Measurements from ENCODE around the gene TSSK2.

- no peak for TF ChIP-seq ZNF274 (IDR thresholded peaks at IDR 0.05; ENCODE audit: low read length)
- TF ChIP-seq ZNF274 (tag by site-specific recombination; IDR thresholded peaks at IDR 0.05; ENCODE audit: borderline replicate concordance) = no peak
- TF ChIP-seq IKZF3 (tag by site-specific recombination; IDR thresholded peaks at IDR 0.05) = no peak
- TF ChIP-seq, protein P1, sequence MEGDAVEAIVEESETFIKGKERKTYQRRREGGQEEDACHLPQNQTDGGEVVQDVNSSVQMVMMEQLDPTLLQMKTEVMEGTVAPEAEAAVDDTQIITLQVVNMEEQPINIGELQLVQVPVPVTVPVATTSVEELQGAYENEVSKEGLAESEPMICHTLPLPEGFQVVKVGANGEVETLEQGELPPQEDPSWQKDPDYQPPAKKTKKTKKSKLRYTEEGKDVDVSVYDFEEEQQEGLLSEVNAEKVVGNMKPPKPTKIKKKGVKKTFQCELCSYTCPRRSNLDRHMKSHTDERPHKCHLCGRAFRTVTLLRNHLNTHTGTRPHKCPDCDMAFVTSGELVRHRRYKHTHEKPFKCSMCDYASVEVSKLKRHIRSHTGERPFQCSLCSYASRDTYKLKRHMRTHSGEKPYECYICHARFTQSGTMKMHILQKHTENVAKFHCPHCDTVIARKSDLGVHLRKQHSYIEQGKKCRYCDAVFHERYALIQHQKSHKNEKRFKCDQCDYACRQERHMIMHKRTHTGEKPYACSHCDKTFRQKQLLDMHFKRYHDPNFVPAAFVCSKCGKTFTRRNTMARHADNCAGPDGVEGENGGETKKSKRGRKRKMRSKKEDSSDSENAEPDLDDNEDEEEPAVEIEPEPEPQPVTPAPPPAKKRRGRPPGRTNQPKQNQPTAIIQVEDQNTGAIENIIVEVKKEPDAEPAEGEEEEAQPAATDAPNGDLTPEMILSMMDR (tag by site-specific recombination; IDR thresholded peaks at IDR 0.05) = no peak
- no peak for TF ChIP-seq ZNF311 (tag by site-specific recombination; IDR thresholded peaks at IDR 0.05; ENCODE audit: borderline replicate concordance)
- TF ChIP-seq ZNF664 (tag by site-specific recombination; IDR thresholded peaks at IDR 0.05) = no peak
- TF ChIP-seq ZNF629 (tag by site-specific recombination; IDR thresholded peaks at IDR 0.05) = peak; percentile 91
- no peak for TF ChIP-seq ZNF416 (tag by site-specific recombination; IDR thresholded peaks at IDR 0.05)
- TF ChIP-seq ZBTB44 (tag by site-specific recombination; IDR thresholded peaks at IDR 0.05) = no peak
These were observed 27.0 kb upstream of the TSSK2 start for GRCh38 chr22:19103880-19104821.
